ENCODE results near the gene ISL2.
A peak's percentile ranks its signal among the peaks of the same experiment; 100 is the strongest.

Gene ISL2

DNA sequence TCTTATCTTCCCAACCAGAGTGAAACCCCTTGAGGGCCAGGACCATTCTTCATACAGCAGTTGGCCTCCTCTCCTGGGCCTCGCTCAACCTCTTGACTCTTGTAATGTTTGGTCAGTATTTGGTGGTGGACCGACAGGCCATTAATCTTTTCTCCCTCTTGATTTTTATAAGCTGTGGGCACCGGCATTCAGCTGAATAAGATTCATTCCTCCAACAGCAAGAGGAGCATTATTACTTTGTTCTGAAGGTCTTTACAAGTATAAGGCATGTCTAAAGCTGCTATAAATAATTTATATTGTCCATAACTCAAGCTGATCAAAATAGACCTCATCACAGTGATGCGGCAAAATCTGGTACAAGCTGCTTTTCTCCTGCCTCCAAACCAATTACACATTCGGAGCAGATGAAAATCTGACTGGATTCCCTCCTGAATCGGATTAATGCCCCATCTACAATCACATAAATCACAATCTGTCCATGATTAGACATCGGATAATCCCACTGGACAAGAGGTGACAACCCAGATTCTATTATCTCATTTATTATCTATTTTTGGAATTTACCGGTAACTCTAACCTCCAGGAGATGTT is 8.4 kb upstream of the ISL2 start:
- DNase-seq, result no peak

DNA sequence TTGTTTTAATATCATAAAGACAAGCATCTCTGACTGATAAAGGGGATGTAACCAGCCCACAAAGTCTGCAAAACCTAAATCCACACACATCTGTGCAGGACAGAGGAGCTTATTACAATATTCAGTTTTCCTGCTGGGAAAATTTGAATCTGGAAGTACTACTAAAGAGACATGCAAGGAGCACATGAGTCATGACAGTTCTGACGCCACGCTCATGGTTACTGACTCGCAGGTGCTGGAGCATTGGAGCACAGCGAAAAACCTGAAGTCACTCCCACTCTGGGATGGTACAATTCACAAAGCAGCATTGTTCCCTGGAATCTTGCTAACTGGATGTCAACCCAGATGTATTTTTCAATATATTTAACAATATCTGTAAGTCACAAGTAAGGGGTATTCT is 7.6 kb upstream of the ISL2 start:
- DNase-seq, result no peak

DNA sequence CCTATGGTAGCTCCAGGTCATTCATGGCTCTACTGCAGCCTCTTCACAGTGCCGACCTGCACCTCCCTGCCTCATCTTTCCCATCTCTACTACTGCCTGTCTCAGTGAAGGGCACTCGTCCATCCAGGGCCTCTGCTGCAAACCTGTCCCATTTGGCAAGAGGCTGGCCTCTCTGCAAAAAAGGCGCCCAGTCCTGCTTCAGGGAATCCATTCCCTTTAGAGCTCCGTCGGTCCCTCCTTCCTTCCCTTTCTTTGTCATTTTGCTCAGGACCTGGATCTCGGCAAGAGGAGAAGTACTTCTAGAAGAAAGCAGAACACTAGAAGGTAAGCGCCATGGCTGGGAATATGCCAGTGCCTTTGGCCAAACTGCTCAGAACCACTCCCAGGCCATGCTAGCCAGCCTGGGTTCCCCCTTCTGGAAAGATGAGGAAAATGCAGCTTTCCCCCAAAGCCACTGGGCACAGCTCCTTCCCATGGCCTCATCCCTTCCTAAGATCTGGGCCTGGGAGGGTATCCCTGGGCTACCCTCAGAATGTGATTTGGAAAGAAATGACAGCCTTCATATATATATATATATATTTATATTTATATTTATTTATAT is 6.4 kb upstream of the ISL2 start:
- DNase-seq, result no peak

DNA sequence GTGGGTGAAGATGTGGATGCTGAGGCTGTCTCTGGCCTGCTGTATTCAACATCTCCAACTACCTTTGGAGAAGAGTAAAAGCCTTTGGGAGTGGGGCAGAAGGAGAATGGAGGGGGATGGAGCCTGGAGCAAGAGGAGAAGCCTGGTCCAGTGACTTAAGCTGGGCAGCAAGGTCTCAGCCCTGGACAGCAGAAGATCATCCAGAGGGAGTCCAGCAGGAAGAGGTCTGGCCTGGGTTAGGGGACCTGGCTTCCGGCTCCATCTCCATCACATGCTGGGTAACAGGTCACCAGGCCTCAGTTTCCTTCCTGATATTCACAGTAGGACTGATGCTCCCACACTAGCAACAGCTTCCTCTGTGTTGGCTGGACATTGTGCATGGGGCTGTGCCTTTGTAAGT is 3.8 kb upstream of the ISL2 start:
- no peak for DNase-seq

DNA sequence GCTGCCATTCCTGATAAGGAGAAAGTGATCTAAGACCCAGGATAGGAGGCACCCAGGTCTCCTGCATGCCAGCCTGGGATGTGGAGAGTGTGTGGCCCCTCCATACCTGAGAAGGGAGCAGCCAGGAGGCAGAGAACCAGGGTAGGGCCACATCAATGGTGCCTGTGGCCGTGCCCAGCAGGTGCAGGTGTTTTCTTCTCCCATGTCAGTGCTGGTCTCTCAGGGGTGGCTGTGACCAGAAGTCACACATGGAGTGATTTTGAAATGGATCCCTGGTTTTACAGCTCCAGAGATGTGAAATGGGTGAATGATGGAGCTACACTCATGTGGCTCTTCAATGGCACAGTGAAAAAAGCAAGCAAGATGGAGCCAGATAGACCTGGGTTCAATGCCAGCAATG is 3.3 kb upstream of the ISL2 start:
- no peak for DNase-seq

DNA sequence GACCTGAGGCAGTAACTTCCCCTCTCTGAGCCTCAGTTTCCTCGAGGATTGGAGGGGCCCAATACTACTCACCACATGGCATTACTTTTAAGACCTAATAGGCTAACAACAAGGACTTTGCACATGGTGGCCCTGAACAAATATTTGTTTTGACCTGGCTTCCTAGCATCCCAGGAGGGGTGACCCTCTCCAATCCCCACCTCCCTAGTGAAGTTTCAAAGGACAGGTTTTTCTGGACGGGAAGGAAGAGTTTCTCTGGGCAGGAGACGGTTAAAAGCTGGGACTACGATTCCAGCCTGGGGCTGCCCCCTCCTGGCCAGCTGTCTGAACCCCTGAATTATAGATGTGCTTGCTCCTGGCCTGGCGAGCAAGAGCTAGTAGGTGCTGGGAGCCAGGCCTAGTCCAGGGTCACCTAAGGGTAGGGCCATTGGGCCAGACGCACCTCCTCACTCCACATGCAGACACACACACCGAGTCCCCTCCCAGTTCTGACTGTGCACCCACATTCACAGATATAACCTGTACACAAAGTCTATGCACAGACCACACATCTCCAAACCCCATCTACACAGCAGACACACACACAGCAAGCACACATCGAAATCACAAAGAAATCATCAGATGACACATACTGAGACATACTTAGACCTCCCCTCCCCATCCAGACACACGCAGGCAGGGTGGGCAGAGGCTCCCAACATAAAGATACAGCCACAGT is 2.7 kb upstream of the ISL2 start:
- no peak for DNase-seq

DNA sequence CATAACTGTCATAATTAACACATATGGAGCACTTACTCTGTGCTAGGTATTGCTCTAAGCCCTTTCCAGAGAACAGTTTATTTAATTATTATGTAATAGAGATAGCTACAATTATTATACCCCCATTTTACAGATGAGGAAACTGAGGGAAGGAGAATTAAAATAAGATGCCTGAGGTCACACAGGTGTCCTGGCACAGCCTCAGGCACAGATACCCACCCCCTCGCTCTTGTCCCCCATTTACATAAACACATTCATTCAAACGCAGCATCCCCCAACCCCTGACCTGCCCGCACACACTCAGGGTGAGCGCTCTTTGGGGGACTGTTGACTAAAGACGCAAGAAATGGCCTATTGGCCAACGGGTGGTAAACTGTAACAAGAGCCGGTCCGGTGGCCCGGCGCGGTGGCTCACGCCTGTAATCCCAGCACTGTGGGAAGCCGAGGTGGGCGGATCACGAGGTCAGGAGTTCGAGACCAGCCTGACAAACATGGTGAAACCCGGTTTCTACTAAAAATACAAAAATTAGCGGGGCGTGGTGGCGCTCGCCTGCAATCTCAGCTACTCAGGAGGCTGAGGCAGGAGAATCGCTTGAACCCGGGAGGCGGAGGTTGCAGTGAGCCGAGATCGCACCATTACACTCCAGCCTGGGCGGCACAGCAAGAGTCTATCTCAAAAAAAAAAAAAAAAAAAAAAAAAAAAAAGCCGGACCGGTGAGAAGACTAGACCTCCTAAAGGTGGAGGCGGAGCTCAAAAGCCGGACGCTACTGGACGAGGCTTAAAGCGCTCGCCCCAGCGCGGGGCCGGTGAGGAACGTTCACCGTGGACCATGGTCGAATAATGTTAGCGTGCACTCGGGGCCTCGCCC is 1.9 kb upstream of the ISL2 start:
- DNase-seq, result no peak

DNA sequence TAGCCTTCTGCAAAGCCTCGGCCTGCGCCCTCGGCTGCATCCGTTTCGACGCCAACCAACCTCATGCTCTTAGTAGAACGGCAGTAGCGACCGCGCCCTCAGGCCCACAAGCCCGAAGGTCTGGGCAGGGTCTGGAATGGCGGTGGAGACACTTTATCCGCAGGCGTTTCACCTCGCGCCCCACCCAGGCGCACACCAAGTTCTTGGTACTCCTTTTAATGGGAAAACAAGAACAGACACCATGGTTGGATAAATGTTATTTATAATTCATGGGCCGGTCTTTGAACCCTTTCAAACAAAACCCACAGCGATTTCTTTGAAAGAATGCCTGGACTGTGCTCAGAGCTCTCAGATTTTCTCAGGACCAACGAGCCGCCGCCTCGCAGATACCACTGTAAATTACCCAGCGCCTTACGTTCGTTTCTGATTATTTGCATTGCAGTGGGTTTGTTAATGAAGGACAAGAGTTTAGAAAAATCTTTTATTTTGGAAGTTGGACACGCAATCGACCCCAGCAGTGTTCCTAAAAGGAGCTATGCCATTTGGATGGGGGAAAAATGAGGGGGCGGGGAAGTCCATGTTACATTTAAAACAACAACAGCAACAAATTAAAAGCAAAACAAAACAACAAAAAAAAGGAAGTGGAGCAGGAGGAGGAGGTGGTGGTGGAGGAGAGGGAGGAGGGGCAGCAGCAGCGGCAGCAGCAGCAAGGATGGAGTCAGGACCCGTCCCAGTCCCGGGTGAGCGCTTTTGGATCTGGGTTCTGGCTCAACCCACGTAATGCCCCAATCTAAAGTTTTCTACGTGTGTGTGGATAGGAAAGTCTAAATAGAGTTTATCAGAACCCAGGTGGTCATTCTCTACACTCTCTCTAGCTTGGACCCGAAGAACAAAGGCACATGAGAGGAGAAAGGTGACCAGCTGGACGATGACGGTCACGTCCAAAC is 993 bp upstream of the ISL2 start:
- DNase-seq, result peak; percentile 19

DNA sequence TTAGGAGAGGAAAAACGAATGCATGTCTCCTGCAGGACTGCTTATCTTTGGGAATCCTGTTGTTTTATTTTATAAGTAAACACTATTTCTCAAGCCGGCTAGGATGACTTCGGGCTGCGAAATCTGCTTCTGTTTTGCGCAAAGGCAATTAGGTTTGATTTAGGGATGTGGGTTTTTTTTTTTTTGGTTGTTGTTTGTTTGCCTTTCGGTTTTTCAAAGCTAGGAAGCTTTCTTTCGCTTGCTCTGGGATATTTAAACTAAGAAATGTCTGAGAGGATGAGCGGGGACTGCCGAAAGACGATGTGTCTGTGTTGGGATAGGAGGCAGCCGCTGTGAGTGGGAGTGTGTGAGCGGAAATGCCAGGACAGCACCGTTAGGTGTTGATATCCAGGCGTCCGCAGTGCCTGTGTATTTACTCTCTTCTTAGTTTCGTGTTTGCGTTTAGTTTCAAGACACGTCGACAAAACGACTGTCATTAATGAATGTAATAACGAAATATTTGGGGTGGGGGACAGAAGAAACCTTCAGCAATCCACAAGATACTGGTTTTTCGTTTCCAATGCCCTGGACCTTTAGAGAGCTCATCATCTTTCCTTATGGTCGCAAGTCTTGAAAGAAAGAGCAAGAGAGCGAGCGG is 604 bp downstream of the ISL2 start:
- DNase-seq, result peak; percentile 29

DNA sequence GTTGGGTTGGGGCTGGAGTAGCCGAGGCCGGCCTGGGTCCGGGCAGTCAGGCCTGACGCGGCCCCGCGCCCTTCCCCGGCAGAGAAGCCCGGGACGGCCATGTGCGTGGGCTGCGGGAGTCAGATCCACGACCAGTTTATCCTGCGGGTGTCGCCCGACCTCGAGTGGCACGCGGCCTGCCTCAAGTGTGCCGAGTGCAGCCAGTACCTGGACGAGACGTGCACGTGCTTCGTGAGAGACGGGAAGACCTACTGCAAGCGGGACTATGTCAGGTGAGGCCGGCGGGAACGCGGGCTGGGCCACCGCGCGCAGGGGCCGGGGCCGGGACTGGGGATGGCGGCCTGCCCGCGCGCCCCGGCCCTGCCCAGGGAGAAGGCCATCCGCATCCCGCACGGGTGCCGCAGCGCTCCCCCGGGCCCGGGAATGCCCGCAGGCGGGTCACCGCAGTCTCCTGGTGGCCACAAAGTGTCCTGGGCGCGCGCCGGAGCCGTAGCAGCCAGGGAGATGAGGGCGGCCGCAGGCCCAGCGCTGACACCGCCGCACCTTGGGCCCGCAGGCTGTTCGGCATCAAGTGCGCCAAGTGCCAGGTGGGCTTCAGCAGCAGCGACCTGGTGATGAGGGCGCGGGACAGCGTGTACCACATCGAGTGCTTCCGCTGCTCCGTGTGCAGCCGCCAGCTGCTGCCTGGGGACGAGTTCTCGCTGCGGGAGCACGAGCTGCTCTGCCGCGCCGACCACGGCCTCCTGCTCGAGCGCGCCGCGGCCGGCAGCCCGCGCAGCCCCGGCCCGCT is 1.3 kb downstream of the ISL2 start:
- peak; percentile 17 for DNase-seq

DNA sequence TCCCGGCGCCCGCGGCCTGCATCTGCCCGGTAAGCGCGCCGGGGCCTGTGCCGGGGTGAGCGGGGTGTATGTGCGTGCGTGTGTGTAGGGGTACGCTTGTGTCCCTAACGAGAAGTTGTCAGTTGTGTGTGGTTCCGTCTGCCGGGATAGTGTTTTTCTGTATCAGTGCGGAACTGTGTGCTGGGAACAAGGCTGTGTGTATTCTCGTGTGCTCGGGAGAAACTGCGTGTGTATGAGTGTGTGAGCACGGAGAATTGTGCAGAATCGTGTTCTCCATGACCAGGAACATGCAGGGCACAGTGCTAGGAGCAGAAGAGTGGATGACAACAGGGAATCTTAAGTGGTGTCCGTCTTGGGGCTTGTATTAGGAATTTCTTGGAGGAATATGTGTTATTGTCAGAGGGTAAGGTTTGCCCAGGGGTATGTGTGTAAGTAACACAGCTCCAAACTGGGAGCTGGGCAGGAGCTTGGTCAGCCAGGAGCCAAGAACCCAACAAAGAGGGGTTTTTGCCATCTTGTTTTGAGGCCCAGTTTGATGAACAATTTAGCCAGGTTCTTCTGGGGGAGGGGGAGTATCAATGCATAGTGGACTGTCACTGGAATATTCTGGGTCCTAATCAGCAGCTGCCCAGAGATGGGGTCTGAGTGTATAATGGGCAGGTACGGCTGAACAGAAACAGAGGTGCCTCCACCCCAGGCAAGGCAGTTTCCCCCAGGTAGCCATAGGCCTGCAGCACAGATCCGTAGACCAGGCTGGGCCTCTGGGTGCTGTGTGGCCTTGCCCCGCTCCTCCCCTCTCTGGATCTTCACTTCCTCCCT is 2.1 kb downstream of the ISL2 start:
- no peak for DNase-seq

DNA sequence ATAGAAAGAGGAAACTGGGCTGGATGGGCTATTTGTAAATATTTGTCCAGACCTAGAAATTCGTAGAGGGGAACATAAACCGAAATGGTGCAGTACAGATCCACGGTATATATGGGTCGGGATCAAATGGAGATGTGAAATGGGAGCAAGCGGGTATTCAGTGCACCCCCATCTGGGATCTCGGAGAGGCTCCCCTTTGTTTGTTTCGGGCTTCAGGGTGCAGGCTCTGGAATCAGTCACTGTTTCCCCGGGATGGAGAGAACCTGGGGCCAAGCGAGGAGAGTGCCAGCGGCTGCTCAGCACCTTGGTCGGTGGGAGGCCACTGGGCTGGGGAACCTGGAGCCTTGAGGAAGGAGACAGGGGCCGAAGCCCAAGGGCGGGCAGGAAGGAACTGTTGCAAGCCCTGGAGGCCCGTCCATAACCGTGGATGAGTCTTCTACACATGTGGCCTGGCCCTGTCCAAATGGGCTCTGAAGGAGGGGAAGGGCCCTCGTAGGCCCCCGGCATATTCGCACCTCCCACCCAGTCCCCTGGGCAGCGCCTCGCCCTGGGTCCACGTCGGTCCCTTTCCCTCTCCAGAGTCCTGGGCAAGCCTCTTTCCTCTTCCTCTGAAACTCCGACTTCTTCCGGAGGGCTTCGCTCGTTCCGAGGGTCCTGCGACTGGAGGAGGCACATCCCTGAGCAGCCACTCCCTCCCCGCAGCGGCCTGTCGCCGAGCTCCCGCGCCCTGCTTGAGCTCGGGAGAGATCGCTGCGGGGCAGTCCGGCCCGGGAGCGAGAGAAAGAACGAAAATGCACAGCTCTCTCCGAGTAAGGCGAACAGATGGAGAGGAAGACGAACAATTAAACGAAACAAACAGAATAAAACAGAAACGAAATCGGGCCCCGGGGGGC is 3.0 kb downstream of the ISL2 start:
- DNase-seq, result no peak

DNA sequence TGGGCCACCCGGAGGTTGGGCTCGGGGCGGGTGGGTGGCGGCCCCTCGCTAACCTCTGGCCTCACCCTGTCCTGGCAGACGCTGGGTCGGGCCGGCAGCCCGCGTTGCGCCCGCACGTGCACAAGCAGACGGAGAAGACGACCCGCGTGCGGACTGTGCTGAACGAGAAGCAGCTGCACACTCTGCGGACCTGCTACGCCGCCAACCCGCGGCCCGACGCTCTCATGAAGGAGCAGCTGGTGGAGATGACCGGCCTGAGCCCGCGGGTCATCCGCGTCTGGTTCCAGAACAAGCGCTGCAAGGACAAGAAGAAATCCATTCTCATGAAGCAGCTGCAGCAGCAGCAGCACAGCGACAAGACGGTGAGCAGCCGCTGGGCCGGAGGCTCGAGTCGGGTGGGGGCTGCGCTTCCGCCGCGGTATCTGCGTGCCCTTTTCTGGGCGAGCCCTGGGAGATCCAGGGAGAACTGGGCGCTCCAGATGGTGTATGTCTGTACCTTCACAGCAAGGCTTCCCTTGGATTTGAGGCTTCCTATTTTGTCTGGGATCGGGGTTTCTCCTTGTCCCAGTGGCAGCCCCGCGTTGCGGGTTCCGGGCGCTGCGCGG is 3.7 kb downstream of the ISL2 start:
- peak; percentile 25 for DNase-seq

DNA sequence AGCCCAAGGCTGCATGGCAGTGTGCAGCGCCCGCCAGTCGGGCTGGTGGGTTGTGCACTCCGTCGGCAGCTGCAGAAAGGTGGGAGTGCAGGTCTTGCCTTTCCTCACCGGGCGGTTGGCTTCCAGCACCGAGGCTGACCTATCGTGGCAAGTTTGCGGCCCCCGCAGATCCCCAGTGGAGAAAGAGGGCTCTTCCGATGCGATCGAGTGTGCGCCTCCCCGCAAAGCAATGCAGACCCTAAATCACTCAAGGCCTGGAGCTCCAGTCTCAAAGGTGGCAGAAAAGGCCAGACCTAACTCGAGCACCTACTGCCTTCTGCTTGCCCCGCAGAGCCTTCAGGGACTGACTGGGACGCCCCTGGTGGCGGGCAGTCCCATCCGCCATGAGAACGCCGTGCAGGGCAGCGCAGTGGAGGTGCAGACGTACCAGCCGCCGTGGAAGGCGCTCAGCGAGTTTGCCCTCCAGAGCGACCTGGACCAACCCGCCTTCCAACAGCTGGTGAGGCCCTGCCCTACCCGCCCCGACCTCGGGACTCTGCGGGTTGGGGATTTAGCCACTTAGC is 4.3 kb downstream of the ISL2 start:
- DNase-seq, result peak; percentile 50

DNA sequence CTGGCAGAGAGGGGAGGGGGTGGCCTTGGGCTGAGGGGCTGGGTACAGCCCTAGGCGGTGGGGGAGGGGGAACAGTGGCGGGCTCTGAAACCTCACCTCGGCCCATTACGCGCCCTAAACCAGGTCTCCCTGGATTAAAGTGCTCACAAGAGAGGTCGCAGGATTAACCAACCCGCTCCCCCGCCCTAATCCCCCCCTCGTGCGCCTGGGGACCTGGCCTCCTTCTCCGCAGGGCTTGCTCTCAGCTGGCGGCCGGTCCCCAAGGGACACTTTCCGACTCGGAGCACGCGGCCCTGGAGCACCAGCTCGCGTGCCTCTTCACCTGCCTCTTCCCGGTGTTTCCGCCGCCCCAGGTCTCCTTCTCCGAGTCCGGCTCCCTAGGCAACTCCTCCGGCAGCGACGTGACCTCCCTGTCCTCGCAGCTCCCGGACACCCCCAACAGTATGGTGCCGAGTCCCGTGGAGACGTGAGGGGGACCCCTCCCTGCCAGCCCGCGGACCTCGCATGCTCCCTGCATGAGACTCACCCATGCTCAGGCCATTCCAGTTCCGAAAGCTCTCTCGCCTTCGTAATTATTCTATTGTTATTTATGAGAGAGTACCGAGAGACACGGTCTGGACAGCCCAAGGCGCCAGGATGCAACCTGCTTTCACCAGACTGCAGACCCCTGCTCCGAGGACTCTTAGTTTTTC is 4.9 kb downstream of the ISL2 start:
- DNase-seq, result peak; percentile 10

DNA sequence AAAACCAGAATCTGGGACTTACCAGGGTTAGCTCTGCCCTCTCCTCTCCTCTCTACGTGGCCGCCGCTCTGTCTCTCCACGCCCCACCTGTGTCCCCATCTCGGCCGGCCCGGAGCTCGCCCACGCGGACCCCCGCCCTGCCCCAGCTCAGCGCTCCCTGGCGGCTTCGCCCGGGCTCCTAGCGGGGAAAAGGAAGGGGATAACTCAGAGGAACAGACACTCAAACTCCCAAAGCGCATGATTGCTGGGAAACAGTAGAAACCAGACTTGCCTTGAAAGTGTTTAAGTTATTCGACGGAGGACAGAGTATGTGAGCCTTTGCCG is 5.4 kb downstream of the ISL2 start:
- no peak for DNase-seq

DNA sequence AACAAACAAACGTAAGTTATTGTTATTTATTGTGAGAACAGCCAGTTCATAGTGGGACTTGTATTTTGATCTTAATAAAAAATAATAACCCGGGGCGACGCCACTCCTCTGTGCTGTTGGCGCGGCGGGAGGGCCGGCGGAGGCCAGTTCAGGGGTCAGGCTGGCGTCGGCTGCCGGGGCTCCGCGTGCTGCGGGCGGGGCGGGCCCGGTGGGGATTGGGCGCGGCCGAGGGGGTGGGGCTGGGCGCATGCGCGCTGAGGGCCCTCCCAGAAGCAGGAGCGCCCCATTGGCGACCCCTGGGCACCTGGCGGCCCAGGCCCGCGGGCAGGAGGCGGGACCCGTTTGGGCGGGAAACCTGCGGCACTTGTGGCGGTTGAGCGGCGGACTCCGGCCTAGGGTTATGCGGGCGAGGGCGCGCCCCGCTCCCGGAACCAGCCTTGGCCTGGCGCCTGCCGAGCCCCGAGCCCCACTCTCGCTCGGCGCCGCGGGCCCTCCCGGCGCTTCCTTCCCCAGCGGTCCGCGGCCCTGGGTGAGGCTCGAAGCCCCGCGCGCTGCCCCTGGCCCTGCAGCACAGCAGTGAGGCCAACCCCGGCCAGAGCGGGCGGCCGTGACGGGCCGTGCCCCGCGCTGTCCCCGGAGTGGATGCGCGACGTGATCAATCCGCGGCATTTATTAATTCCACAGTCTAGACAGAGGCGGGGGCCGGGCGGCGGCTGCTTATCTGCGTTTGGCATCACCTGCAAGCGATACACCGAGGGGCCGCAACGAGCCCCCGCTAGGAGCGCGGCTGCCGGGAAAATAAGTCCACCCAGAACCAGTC is 6.0 kb downstream of the ISL2 start:
- DNase-seq, result peak; percentile 9
